Fibroblast of lung (primary cell): ENCODE results near the gene MCTP1. TPM values are rescaled to one million over a fixed set of nuclear protein-coding genes. Genes with fewer than 3 reads are reported as not detected.

Experiments used
- DNase-seq, 2 donors: peaks; one replicate each; pipeline versions ENCODE4 v3.0.0 to v3.0.0-alpha.2; 2010; ENCODE audit warnings: low read depth in 2 of 2
- H2AFZ ChIP-seq: 2 replicates; pipeline ENCODE4 v1.5.1; 2012; ENCODE audit warnings: low read length, control low read depth, inconsistent platforms
- H3K27ac ChIP-seq: 2 replicates; pipeline ENCODE4 v1.5.1; 2011; ENCODE audit warnings: low read length, control low read depth; ENCODE audit not compliant: insufficient read depth
- H3K27me3 ChIP-seq: 2 replicates; pipeline ENCODE4 v1.5.1; 2011; ENCODE audit warnings: mild to moderate bottlenecking, low read length; ENCODE audit not compliant: control insufficient read depth, insufficient read depth
- H3K36me3 ChIP-seq: 2 replicates; pipeline ENCODE4 v1.5.1; 2011; ENCODE audit warnings: low read length; ENCODE audit not compliant: control insufficient read depth, insufficient read depth
- H3K4me1 ChIP-seq: 2 replicates; pipeline ENCODE4 v1.5.1; 2011; ENCODE audit warnings: low read length; ENCODE audit not compliant: control insufficient read depth, insufficient read depth; ENCODE audit errors: extremely low read depth
- H3K4me2 ChIP-seq: 2 replicates; pipeline ENCODE4 v1.5.1; 2011; ENCODE audit warnings: low read length, control low read depth; ENCODE audit not compliant: insufficient read depth; ENCODE audit errors: extremely low read depth
- H3K4me3 ChIP-seq, 4 experiments: fragments of 200-600 bp in 1 of 4; sonication (generic) in 1 of 4; replicated peaks in 1 of 4; 2 replicates each; pipeline ENCODE4 v1.5.1; 2011 to 2016; ENCODE audit warnings: low read length in 4 of 4, low read depth in 3 of 4, mild to moderate bottlenecking in 3 of 4, control low read depth in 2 of 4, inconsistent platforms in 1 of 4, mixed read lengths in 1 of 4; ENCODE audit not compliant: insufficient read depth in 1 of 4; ENCODE audit errors: control extremely low read depth in 1 of 4
- H3K79me2 ChIP-seq: 2 replicates; pipeline ENCODE4 v1.5.1; 2012; ENCODE audit warnings: mild to moderate bottlenecking, low read length, inconsistent platforms; ENCODE audit not compliant: control insufficient read depth, insufficient read depth
- H3K9ac ChIP-seq: 2 replicates; pipeline ENCODE4 v1.5.1; 2011; ENCODE audit warnings: mild to moderate bottlenecking, low read length, control low read depth; ENCODE audit not compliant: insufficient read depth
- H3K9me3 ChIP-seq: 2 replicates; pipeline ENCODE4 v1.5.1; 2012; ENCODE audit warnings: low read depth, low read length; ENCODE audit not compliant: control insufficient read depth, insufficient read depth
- H4K20me1 ChIP-seq: 2 replicates; pipeline ENCODE4 v1.5.1; 2011; ENCODE audit warnings: low read length; ENCODE audit not compliant: control insufficient read depth, insufficient read depth; ENCODE audit errors: extremely low read depth
- EZH2 ChIP-seq: IDR thresholded peaks from 2 replicates; pipeline ENCODE4 v1.5.1; 2012; ENCODE audit warnings: low read length, control low read depth, mild to moderate bottlenecking; ENCODE audit errors: missing control alignments
- polyA plus RNA-seq, 2 donors: library from polyadenylated mRNA; depleted of rRNA in 1 of 2; stranded (reverse) in 1 of 2; unstranded in 1 of 2; fragments of >200 nt; gene quantifications; 2 replicates each; pipeline ENCODE4 v1.2.1, GENCODE V29; 2011 to 2012; ENCODE audit warnings: missing spikeins in 1 of 2
- total RNA-seq: library from RNA; depleted of rRNA; stranded (reverse); fragments of >200 nt; gene quantifications from 2 replicates; pipeline ENCODE4 v1.2.1, GENCODE V29; 2014
- TF ChIP-seq, protein P1 (sequence below), 2 donors: IDR thresholded peaks in 1 of 2; conservative IDR thresholded peaks in 1 of 2; 1 replicate in 1 of 2; 2 replicates in 1 of 2; pipeline ENCODE4 v1.5.1; 2011 to 2012; ENCODE audit warnings: low read length in 2 of 2, control low read depth in 1 of 2, inconsistent platforms in 1 of 2, low read depth in 1 of 2, mild to moderate bottlenecking in 1 of 2

Gene MCTP1
- total and polyA plus RNA-seq, 2 donors (not counting 1 experiment from before 2014, with no cell fraction given): 0.78 to 7.9 TPM

DNA sequence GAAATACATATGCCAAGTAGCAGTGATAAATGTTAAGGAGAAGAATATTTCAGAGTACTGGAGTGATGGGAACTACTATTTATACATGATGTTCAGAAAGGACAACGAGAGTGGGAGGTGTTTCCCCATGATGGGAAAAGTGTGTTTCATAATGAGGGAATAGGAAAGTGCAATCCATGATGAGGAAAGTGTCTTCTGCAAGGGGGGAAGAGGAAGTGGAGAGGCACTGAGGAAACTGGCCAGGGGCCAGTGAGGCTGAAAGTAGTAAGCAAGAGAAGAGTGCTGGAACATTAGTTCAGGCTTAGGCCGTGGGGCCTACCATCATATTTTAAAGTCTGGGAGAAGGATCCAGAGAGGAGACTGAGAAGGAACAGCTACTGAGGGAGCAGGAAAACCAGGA lies 339.2 kb downstream of the MCTP1 start:
- H3K36me3 ChIP-seq: no peaks in the 10 kb centered on the region
- no peaks in the 10 kb centered on the region for H3K79me2 ChIP-seq
- H3K9ac ChIP-seq: no peak overlapping the region
- no peak overlapping the region for H2AFZ ChIP-seq
- DNase-seq: no peak
- no peak overlapping the region for H3K4me3 ChIP-seq
- H3K4me1 ChIP-seq: no peaks in the 10 kb centered on the region
- H3K9me3 ChIP-seq: no peaks in the 10 kb centered on the region
- H3K27me3 ChIP-seq: no peaks in the 10 kb centered on the region
- no peaks in the 10 kb centered on the region for H4K20me1 ChIP-seq
- no peak overlapping the region for H3K4me2 ChIP-seq
- H3K27ac ChIP-seq: no peak overlapping the region
- TF ChIP-seq EZH2: no peak
- TF ChIP-seq, protein P1, sequence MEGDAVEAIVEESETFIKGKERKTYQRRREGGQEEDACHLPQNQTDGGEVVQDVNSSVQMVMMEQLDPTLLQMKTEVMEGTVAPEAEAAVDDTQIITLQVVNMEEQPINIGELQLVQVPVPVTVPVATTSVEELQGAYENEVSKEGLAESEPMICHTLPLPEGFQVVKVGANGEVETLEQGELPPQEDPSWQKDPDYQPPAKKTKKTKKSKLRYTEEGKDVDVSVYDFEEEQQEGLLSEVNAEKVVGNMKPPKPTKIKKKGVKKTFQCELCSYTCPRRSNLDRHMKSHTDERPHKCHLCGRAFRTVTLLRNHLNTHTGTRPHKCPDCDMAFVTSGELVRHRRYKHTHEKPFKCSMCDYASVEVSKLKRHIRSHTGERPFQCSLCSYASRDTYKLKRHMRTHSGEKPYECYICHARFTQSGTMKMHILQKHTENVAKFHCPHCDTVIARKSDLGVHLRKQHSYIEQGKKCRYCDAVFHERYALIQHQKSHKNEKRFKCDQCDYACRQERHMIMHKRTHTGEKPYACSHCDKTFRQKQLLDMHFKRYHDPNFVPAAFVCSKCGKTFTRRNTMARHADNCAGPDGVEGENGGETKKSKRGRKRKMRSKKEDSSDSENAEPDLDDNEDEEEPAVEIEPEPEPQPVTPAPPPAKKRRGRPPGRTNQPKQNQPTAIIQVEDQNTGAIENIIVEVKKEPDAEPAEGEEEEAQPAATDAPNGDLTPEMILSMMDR (conservative IDR thresholded peaks at IDR 0.05 in 1 of 2, IDR thresholded peaks at IDR 0.05 in 1 of 2; ENCODE audit: low read depth in 1 of 2, low read length in 2 of 2): no peak

DNA sequence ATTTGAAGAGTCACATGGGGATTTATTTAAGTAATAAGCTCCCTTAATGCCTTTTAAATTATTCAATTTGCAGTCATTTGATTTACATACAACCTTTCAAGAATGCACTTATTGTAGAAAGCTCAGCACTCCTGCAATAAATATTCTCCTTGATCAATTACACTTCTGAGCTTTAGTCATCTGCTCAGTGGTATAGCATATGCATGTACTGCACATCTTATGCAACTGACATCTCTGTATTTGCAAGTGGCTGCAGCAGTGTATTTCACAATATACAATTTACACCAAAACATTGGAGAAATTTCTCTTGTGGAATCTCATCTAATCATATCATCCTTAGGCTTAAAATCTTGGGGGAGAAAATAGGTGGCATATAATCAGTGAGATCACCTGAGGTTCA lies 340.7 kb downstream of the MCTP1 start:
- Histone ChIP-seq H3K9me3 (no peaks in the 10 kb centered on the region), H2AFZ (no peak overlapping the region), H3K36me3 (no peaks in the 10 kb centered on the region), H4K20me1 (no peaks in the 10 kb centered on the region), H3K27ac (no peak overlapping the region), H3K9ac (no peak overlapping the region), H3K27me3 (no peaks in the 10 kb centered on the region), H3K79me2 (no peaks in the 10 kb centered on the region), H3K4me2 (no peak overlapping the region), H3K4me3 (no peak overlapping the region), H3K4me1 (no peaks in the 10 kb centered on the region)
- TF ChIP-seq, protein P1 (conservative IDR thresholded peaks at IDR 0.05 in 1 of 2, IDR thresholded peaks at IDR 0.05 in 1 of 2; ENCODE audit: low read depth in 1 of 2, low read length in 2 of 2): no peak
- no peak for TF ChIP-seq EZH2
- peak in 1 of 2 donors; percentile 14 for DNase-seq

DNA sequence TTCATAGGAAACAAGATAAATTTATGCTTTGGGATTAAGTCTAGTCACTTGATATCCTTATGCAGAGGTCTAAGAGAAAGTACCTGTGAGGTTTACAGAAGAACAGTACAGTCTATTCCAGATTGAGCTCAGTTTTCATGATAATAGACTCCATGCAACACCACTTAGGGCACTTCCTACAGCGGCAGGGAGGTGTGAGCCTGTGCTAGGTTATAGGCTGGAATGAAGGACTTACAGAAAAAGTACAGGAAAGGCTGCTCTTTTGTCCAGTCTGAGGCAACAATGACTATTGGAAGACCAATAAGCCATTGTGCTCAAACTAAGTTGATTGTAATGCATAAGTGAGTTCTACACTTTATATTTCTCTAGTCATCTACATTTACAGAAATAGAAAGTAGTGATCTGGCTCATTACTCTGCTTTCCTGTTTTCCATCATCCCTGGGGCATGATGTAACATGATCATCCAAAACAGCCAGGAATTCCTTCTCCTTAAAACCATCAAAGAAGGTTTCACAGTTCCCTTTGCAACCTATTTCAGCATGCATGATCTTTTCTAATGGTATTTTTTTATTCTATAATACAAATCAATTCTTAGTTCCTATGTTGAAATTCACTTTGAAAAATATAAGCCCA lies 343.7 kb downstream of the MCTP1 start:
- no peaks in the 10 kb centered on the region for H4K20me1 ChIP-seq
- H3K79me2 ChIP-seq: no peaks in the 10 kb centered on the region
- TF ChIP-seq, protein P1 (conservative IDR thresholded peaks at IDR 0.05 in 1 of 2, IDR thresholded peaks at IDR 0.05 in 1 of 2; ENCODE audit: low read depth in 1 of 2, low read length in 2 of 2): no peak
- TF ChIP-seq EZH2: no peak
- H3K36me3 ChIP-seq: no peaks in the 10 kb centered on the region
- no peaks in the 10 kb centered on the region for H3K27me3 ChIP-seq
- H3K4me1 ChIP-seq: no peaks in the 10 kb centered on the region
- no peak overlapping the region for H3K4me2 ChIP-seq
- no peak overlapping the region for H3K9ac ChIP-seq
- H3K9me3 ChIP-seq: no peaks in the 10 kb centered on the region
- no peak overlapping the region for H3K4me3 ChIP-seq
- DNase-seq: no peak
- no peak overlapping the region for H3K27ac ChIP-seq
- no peak overlapping the region for H2AFZ ChIP-seq
